Activated CD8-positive, alpha-beta memory T cell treated with anti-CD3 and anti-CD28 coated beads, Interleukin-2, amount 50 U/mL, for 48 hours (primary cell): ENCODE measurements around the gene CSAG1.
"Not testable (repeated sequence)": the region's sequence is repeated elsewhere in the genome, so short reads cannot be mapped to it uniquely, and the experiment has no call there.

Experiments
- DNase-seq: peaks from one replicate; pipeline ENCODE4 v3.0.0-alpha.2; 2020

Gene CSAG1

DNA sequence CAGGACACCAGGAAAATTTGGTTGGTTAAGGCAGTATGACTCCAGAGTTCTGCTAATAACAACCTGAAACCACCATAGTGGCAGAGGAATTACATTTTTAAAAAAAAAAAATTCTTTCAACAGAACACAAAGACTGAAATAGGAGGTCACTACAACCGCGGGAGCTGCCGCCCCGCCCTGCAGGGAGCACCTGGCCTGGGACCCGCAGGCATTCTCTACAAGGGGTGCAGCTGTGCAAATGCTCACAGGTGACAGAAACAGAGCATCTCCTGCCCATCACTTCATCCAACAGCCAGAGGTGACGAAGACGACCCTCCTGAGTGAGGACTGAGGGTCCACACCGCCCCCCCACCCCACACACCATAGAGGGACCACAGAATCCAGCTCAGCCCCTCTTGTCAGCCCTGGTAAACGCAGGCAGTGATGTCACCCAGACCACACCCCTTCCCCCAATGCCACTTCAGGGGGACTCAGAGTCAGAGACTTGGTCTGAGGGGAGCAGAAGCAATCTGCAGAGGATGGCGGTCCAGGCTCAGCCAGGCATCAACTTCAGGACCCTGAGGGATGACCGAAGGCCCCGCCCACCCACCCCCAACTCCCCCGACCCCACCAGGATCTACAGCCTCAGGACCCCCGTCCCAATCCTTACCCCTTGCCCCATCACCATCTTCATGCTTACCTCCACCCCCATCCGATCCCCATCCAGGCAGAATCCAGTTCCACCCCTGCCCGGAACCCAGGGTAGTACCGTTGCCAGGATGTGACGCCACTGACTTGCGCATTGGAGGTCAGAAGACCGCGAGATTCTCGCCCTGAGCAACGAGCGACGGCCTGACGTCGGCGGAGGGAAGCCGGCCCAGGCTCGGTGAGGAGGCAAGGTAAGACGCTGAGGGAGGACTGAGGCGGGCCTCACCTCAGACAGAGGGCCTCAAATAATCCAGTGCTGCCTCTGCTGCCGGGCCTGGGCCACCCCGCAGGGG is 35.3 kb downstream of the CSAG1 start, which contains the start of gene MAGEA3:
Gene MAGEA3, plus strand, starts transcription at position 843 of the 980 bp plus-strand sequence. CDS start 2,039 bp downstream, outside the sequence.
- DNase-seq, result not testable (repeated sequence)

DNA sequence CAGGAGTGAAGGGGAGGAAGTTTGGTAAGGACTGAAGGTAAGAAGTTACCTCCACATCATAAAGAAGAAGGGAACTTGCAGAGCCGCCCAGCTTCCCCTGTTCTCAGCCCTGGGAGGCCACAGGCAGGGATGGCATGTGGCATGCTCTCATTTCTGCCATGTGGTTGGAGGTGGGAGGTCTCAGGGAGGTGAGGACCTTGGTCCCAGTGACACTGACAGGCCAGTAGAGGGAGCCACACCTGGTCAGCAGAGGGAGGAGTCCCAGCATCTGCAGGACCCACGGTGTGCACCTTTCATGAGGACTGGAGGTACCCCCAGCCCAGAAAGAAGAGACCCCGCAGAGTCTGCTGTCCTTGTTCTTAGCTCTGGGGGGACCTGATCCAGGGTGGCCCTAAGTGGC is 52.5 kb downstream of the CSAG1 start:
- not testable (repeated sequence) for DNase-seq
